RKO (cell line): ENCODE measurements around the gene KCNH4.
"Not testable (repeated sequence)": the region's sequence is repeated elsewhere in the genome, so short reads cannot be mapped to it uniquely, and the experiment has no call there.

Source experiments
- DNase-seq: peaks from one replicate; pipeline ENCODE4 v3.0.0-alpha.2; 2016; ENCODE audit warnings: low spot score

The KCNH4 gene

DNA sequence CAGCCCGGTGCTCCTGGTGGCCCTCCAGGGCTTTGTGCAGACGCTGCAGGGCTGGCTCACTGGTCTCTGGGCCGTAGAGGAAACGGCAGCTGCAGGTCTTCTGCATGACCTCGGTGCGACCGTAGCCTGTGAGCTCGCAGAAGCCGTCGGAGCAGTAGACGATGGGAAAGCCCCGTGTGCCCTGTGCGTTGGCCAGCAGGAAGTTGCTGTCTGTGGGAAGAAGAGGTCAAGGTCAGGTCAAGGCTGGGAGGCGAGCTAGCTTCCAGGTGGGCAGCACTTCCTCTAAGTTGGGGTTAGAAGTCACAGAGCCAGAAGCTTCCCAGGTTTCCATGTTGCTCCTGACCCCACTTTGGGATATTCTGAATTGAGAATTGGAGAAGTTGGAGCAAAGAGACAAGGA, 2.1 kb downstream of the KCNH4 start:
- DNase-seq: peak; percentile 17

DNA sequence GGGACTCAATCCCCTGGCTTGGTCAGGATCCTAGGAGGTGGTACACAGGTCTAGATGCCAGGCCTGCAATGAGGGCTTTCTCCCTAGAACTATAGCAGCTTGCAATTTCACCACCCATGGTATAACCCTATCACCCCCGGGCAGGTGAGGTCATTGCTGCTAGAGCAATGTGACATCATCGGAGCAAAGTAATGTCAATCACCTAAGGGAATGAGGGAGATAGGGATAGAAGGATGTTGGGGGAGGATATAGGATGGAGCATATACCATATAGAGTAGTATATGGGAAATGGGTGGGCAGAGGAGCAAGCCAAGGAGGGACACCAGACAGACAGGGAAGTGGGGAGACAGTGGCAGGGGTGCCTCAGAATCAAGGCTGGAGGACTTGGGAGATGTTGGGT, 3.3 kb downstream of the KCNH4 start:
- DNase-seq: no peak

DNA sequence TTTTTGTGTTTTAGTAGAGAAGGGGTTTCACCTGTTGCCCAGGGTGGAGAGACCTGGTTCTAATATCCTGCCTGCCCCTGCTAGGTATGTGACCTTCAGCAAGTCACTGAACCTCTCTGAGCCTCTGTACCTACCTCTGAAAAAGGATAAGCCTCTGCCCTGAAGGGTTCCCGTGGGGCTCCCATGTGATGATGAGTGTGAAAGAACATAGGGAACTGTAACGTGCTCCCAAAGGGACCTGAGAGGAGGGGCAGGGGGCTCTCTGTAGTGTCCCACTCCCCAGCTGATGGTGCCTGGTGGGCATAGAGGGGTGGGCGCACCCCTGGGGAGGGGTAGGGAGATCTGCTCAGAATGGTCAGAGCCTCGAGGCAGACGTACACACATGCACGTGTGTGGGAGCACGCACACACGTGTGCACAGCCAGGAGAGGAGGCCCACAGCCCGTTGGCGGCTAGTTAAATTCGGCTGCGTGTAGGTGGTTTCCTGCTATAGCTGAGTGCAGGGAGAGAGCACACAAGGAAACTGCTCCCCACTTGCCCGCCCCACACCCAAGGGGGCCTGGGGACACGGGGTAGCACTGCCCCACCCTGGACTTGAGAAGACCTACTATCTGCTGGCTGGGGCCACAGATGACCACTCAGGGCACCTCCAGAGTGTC, 6.7 kb downstream of the KCNH4 start:
- no peak for DNase-seq

DNA sequence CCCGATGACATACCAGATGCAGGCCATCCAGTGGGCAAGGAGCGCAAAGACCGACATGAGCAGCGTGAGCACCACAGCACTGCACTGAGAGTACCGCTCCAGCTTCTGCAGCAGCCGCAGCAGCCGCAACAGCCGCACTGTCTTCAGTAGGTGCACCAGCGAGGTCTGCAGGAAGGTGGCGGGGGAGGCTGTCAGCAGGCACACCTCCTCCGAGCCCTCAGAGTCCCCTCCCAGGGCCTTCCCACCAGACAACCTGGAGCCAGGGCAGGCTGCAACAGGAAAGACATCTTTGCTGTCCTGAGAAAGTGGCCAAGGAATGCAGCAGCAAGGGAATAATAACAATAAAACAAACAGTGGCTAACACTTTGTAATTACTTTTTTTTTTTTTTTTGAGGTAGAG, 9.1 kb downstream of the KCNH4 start:
- no peak for DNase-seq

DNA sequence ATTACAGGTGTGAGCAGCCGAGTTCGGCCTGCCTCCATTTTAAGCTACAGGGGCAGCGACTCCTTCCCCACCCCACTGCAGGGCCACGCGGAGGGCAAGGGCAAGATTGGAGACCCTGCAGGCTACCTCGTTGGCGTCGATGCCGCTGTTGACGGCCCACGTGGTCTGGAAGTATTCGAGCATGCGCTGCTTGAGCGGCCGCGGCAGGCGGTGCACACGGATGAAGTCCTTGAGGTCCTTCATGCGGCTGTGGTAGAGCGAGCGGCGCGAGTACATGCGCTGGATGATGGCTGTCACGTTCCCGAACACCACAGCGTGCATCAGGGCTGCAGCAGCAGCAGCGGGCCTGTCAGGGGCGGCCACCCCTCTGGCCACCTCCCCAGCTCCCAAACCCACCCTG, 11.6 kb downstream of the KCNH4 start:
- no peak for DNase-seq

DNA sequence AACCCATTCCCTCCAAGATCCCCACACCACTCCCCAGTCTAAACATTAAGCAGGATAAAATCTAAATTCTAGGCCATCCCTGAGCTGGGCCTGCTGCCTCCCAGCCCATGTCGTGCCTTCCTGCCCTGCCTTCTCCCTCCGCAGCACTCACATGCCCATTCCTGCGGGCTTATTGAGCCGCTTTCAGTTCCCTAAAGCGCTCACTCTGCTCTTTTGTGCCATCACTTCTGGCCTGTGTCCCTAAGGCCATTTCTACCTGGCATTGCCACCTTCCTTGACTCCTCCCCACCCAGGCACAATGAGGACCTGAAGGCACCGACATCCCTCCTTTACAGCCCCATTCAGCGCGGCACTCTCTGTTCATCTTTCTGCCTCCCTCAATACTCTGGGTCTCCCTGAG, 13.1 kb downstream of the KCNH4 start:
- DNase-seq: no peak

DNA sequence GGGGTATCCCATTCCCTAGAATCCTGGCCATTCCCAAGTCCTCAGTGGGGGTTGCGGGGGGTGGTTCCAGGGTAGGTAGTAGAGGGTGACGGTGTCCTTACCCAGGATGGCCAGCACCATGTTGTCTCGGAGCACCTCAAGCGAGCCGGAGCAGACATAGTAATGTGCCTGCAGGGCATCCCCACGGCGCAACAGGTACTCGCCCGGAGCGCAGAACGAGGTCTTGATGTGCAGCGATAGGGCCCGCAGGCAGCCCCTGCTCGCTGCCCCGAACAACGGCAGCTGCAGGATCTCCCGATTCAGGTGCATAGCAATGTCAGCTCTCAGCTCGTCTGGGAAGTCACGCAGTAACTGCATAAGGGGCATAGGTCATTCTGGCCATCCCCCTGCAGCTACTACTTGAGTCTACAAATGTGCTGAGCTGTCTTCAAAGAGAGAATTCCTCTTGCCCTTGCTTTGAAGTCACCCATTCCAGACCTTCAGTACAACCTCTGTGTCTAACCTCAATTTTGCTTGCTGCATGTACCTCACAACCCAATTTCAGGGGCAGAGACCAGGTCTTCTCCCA, 14.7 kb downstream of the KCNH4 start:
- no peak for DNase-seq

DNA sequence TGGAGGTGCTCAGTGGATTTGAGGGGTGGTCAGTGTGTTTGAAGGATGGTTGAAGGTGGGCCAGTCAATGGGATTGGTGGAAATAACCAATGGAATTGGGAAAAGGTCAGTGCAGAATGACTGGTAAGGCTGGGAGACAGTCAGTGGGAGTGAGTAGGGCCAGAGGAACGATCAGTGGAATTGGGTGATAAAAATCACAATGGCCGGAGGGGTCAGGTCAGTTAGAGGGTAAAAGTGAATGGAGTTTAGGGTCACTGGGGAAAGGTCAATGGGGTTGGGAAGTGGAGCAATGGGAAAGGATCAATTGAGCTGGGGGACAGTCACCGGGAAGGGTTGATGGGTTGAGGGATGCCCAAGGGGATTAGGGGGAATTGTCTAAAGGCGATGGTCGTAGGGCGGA, 15.2 kb downstream of the KCNH4 start:
- DNase-seq: no peak

DNA sequence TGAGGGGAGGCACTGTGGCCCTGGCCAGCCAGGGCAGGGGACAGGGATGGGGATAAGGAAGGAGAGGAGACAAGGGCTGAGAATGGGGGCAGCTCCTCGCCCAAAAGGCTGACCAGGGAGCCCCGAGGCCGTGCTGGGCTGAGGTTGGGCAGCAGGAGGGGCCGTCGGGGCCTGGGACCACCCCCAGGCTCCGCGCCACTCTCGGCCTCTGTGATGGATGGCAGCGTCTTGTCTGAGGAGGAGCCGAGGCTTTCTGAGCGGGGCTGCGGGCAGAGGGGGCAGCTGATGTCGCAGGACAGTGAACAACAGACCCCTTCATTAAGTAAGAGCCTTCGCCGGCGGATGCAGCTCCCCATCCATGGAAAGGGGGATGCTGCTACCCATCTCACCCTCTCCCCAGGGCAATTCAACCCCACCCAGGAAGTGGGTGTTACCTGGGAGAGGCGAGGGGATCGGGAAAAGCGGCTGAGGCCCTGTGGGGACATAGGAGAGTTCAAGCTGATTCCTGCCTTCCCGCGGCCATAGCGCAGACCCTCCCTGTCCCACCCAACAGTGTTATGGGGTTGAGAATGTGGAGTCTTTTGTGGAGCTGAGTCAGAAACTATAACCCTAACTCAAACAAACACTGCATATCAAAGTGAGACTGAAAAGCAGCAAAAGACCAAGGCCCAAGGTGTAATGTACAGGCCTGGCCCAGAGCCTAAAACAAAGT, 17.1 kb downstream of the KCNH4 start:
- DNase-seq: no peak

DNA sequence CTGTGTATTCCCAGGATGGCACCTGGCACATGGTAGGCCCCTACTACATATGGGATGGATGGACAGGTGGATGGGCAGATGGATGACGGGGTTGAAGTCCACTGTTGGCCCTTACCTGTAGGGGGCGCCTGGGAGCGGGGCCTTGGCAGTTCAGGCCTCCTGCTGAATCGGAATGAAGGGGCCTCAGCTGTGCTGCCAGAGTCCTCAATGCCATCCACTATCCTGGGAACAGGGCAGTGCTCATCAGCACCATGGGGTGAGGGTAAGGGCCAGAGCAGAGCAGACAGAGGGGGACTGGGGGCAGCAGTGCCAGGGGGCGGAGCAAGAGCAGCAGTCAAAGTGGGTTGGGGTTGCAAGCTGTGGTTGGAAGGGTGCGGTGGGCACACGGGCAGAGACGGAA, 17.8 kb downstream of the KCNH4 start:
- DNase-seq: no peak

DNA sequence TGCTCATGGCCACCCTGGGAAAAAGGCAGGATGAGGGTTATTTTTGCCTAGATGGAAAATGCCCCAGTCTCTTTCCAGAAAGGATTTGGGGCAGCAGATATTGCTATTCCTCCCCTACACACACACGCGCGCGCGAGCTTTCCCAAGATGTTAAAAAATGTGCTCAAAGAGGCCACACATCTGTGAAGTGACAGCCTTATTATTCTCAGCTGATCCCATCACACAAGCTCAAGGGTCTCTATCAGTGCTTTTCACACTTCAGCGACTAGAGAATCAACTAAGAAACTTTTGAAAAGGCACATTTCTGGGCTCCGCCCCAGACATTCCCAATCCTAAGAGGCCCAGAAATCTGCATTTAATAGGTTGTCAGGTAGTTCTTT, 20.4 kb downstream of the KCNH4 start:
- no peak for DNase-seq

DNA sequence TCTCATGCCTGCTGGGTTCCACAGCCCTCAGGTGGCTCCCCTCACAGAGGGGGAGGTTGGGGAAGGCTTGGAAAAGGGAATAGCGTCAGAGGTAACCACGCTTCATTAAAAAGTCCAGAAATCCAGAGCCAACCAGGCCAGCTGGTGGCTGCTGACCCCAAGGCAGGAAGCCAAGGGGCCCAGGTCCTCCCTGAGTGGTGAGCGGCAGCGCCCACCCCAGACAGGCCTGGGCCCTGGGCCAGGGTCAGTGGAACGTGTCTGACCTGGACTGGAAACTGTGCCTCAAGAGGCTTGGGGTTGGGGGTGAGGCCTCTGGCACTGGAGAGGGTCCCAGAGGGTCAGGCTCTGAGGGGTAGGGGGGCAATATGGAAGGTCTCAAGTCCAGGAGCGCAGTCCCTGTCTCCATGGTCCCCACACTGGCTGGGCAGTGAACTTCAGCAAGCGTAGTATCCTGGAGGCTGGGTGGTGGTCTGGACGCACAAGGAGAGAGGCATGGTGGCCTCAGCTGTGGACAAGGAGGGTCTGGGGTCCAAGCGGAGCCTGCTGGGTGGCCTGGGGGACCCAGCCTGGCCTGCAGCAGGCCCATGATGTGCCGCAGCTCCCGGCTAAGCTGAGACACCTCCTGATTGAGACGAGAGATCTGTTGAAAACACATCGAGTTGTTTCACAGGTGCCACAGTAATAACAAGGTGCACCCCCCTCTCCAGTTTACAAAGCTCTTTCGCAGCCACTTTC, 21.0 kb downstream of the KCNH4 start:
- DNase-seq: no peak

DNA sequence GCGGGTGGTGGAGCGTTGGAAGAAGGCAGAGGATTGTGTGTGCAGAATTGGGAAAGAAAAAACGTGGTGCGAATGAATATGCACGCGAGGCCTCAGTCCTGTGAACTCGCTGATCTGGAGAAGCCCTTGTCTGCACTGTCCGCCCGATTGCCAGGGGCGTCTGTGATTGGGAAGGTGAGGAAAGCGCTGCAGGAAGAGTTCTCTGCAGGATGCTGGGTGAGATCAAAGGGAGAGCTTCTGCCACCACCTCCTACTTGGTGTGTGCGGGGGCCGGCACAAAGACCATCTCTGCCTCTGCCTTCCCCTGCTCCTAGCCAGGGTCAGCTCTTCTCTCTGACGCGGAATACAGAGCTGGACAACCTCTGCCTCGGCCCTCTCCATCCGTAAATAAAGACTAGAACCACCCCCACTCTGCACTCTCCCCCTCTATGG, 25.3 kb downstream of the KCNH4 start:
- DNase-seq: no peak

DNA sequence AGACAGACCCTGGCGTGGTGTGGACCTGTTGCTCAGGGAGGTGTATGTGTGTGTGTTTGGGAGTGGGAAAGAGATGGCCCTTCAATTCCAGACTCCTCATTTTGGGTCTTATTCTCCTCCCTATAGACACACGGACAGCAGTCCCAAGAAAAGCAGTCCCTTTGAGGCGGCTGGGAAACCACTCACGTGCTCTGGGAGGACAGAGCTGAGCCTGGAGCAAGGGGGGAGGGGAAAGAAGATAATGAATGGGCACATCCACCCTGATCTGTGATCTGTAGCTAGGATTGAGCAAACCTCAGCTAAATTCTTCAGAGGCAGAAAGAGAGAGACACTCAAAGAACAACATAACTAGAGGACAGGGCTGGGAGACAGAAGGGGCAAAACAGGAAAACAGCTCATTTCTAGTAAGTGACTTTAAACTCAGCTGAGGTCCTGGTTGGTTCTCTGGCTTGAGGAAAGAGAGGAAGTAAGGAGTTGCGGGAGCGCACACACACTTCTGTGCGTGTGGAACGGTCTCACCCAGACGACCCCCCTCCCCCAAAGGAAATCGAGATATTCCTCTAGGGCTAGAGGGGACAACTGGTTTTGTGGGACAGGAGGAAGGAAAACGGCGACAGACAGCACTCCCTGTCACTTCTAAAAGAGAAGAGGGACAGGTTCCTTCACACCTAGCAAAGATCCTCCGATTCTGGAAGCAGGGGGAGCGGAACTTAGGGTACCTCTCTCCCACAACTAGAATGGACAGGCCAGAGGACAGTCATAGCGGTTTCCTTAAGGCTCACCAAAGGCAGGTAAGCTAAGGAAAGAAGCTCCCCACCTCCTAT, 26.8 kb downstream of the KCNH4 start:
- DNase-seq: peak; percentile 48

DNA sequence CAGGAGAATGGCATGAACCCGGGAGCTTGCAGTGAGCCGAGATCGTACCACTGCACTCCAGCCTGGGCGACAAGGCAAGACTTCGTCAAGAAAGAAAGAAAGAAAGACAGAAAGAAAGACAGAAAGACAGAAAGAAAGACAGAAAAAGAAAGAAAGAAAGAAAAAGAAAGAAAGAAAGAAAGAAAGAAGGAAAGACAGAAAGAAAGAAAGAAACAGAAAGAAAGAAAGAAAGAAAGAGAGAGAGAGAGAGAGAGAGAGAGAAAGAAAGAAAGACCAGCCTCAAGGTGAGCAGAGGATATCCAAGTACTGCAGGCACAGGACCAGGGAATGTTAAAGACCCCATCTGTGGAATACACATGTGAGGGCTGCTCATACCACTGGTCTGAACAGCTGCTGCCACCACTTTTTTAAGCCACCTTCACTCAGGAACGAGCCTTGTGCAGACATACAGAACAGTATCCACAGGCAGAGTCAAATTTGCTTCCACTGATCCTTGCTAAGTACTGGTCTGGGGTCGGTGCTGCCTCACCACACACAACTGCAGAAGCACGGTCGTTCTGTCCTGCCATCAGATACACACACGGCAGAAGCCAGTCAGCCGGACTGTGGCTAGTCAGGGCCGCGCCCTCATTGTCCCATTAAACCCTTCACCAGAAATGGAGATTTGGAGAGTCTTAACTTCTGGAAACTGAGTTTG, 33.9 kb downstream of the KCNH4 start:
- no peak for DNase-seq

DNA sequence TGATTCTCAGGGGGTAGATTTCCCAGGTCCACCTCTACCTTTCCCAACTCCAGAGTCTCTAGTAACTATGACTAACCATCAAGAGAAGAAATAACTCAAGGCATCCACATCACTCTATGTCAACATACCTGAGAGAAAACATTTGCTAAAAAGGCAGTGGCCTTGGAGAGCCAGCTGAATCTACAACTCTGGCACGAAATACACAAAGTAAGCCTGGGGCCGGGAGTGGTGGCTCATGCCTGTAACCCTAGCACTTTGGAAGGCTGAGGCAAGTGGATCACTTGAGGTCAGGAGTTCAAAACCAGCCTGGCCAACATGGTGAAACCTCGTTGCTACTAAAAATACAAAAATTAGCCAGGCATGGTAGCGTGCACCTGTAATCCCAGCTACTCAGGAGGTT, 37.8 kb downstream of the KCNH4 start:
- DNase-seq: not testable (repeated sequence)

DNA sequence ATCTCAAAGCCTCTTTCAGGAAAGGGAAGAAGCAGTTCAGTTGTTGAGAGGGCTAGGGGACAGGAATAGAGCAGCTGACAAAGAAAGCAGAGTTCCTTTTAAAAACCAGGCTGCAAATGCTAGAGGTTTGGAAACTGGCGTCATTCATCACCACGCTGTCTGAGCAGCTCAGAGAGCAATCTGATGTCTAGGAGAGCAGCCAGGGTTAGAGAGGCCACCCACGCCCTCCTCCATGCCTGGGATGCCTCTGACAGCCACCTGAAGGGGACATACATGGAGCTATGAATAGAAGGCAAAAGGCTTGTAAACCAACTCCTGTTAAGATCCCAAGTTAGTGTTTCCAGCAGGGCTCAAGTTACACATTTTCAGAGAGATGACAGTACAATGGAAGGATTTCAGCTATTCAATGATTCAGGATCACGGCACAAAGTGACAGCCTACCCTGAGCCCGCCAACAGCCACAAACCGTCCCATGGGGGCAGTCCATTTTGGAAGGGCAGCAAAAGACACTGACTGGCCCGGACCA, 38.5 kb downstream of the KCNH4 start:
- no peak for DNase-seq

DNA sequence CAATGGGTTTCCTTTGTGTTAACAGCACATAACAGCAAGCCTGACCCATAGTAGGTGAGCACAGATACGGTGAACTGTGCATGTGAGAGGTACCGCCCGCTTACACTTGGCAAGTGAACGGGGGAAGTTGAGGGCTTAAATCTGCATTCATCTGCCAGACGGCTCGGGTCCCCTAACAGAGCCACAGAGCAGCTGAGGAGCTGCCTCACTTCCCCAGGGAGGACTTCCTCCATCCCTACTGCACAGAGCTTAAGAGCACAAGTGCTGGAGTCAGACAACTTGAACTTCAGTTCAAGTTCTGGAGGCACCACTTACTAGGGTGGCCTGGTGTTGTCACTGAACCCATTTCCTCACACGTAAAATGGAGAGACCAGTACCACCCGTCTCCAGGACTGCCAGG, 39.6 kb downstream of the KCNH4 start:
- no peak for DNase-seq

DNA sequence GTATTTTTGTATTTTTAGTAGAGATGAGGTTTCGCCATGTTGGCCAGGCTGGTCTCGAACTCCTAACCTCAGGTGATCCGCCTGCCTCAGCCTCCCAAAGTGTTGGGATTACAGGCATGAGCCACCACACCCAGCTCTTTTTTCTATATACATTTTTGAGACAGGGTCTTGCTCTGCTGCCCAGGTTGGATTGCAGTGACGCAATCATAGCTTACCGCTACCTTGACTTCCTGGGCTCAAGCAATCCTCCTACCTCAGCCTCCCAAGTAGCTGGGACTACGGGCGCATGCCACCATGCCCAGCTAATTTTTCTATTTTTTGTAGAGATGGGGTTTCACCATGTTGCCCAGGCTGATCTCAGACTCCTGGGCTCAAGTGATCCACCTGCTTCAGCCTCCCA, 40.3 kb downstream of the KCNH4 start:
- DNase-seq: not testable (repeated sequence)

DNA sequence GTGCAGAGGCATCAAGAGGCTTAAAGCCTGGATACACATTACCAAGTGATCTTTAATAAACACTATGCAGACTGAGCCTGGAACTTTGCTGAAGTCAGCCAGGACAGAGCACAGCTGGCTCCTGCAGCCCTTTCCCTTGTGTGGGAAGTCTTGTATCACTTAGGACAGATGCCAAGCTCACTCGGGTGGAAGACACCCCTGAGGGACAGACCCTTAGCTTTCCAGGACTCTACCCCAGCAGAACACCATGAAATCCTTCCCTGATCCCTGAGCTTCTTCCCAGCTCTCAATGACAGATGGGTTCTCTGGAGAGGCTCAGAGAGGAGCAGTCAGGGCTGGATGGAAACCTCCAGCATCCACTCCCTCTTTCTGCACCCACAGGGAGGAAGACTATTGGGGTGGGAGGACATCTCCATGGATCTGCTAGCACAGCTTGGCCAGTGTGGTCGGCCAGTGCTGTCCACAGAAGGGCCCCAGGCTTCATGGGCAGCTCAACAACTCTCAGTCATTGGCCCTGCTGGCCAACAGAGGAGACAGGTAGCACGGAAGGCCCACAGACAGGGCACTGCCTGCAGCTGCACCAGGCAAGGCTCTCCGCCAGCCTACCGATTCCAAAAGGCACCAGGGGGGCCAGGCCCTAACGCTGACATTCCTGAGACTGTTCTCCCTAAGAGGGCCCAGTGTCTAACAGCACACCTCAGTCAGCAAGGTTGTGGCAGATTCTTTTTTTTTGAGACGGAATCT, 42.0 kb downstream of the KCNH4 start:
- DNase-seq: no peak

DNA sequence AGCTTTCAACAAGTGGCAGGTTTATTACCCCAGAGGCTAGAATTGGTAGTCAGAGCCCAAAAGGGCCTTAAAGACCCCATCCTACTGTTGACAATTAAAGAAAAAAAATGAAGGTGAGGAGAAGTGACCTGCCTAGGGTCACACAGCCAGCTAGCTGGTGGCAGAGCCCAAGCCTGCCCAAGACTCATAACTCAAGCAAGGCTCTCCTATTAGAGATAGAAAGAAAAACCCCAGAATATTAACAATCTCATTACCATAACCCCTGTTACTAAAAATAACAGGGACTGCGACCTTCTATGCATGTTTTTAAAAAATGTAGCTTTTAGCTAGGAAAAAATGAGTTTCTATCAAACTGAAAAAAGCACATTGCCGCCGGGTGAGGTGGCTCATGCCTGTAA, 44.3 kb downstream of the KCNH4 start:
- no peak for DNase-seq
